AML-193 (cell line): ENCODE results near the gene ADAM11.
"Not testable (repeated sequence)": the region's sequence is repeated elsewhere in the genome, so short reads cannot be mapped to it uniquely, and the experiment has no call there.

Source experiments
- DNase-seq, 2 experiments: peaks; one replicate each; lab custom pipeline; 2025; lab: John Stamatoyannopoulos, UW

Gene ADAM11

GRCh38 chr17:44795421-44795820 is 36.6 kb downstream of the ADAM11 start:
- no peak for DNase-seq

GRCh38 chr17:44795928-44796327 is 37.1 kb downstream of the ADAM11 start:
- DNase-seq = no peak

- no peak for DNase-seq
These were observed 37.9 kb downstream of the ADAM11 start for GRCh38 chr17:44796731-44797130.

GRCh38 chr17:44797802-44798201 is 39.0 kb downstream of the ADAM11 start:
- no peak for DNase-seq

GRCh38 chr17:44798356-44798755 is 39.6 kb downstream of the ADAM11 start:
- DNase-seq = no peak

GRCh38 chr17:44801880-44802279 is 43.1 kb downstream of the ADAM11 start:
- DNase-seq = no peak

GRCh38 chr17:44804302-44805089 is 45.7 kb downstream of the ADAM11 start:
- DNase-seq = no peak

GRCh38 chr17:44807093-44807816 is 48.5 kb downstream of the ADAM11 start:
- no peak for DNase-seq

- DNase-seq = no peak
These were observed 49.0 kb downstream of the ADAM11 start for GRCh38 chr17:44807817-44808155.

GRCh38 chr17:44808156-44808555 is 49.4 kb downstream of the ADAM11 start:
- no peak for DNase-seq

GRCh38 chr17:44808656-44809388 is 50.0 kb downstream of the ADAM11 start:
- not testable (repeated sequence) for DNase-seq

GRCh38 chr17:44812263-44812662 is 53.5 kb downstream of the ADAM11 start:
- no peak for DNase-seq

- not testable (repeated sequence) for DNase-seq
These were observed 59.7 kb downstream of the ADAM11 start for GRCh38 chr17:44818508-44818907.

GRCh38 chr17:44820631-44821212 is 61.9 kb downstream of the ADAM11 start:
- DNase-seq = no peak

GRCh38 chr17:44825236-44825635 is 66.4 kb downstream of the ADAM11 start:
- DNase-seq = not testable (repeated sequence)

GRCh38 chr17:44826123-44826790 is 67.5 kb downstream of the ADAM11 start:
- no peak for DNase-seq

GRCh38 chr17:44827863-44828262 is 69.1 kb downstream of the ADAM11 start:
- no peak for DNase-seq

GRCh38 chr17:44828919-44829522 is 70.2 kb downstream of the ADAM11 start:
- DNase-seq = no peak

GRCh38 chr17:44829523-44830358 is 71.0 kb downstream of the ADAM11 start, which contains the start of gene GJC1:
Gene GJC1, minus strand, starts transcription at chr17:44830287. Its CDS starts 24,470 bp downstream, at chr17:44805817.
- no peak for DNase-seq
